Uterus (tissue), 4 donors: Measurements from ENCODE around the gene COPE. TPM values are rescaled to one million over a fixed set of nuclear protein-coding genes. Genes with fewer than 3 reads are reported as not detected.

Source experiments
- DNase-seq, 2 donors: peaks; one replicate each; pipeline ENCODE4 v3.0.0-alpha.2; 2019 to 2020
- H3K27ac ChIP-seq, 2 donors: fragments of 200-600 bp; sonication (generic); 1 replicate in 1 of 2; 2 replicates in 1 of 2; pipeline ENCODE4 v1.5.1; 2016 to 2018
- H3K27me3 ChIP-seq, 2 donors: fragments of 200-600 bp; sonication (generic); one replicate each; pipeline ENCODE4 v1.5.1; 2018 to 2019; ENCODE audit warnings: control low read depth in 1 of 2
- H3K36me3 ChIP-seq, 2 donors: fragments of 200-600 bp; sonication (generic); one replicate each; pipeline ENCODE4 v1.5.1; 2019; ENCODE audit warnings: control low read depth in 1 of 2
- H3K4me1 ChIP-seq, 2 donors: fragments of 200-600 bp; sonication (generic); one replicate each; pipeline ENCODE4 v1.5.1; 2018 to 2019; ENCODE audit warnings: control low read depth in 1 of 2
- H3K4me3 ChIP-seq, 2 donors: fragments of 200-600 bp; sonication (generic); 1 replicate in 1 of 2; 2 replicates in 1 of 2; pipeline ENCODE4 v1.5.1; 2018 to 2019; ENCODE audit warnings: mild to moderate bottlenecking in 1 of 2
- H3K9me3 ChIP-seq, 2 donors: fragments of 200-600 bp; sonication (generic); one replicate each; pipeline ENCODE4 v1.5.1; 2019; ENCODE audit warnings: control low read depth in 1 of 2
- CTCF ChIP-seq, 4 experiments: fragments of 200-600 bp in 2 of 4; fragments of 450-650 bp in 2 of 4; sonication (generic) in 2 of 4; IDR thresholded peaks; one replicate each; pipeline ENCODE4 v1.5.1; 2016 to 2019; ENCODE audit warnings: antibody characterized with exemption in 4 of 4, mild to moderate bottlenecking in 2 of 4, moderate library complexity in 1 of 4
- POLR2A ChIP-seq, 2 donors: fragments of 450-650 bp; IDR thresholded peaks; one replicate each; pipeline ENCODE4 v1.6.1; 2016; ENCODE audit warnings: antibody characterized with exemption in 2 of 2, mild to moderate bottlenecking in 1 of 2, moderate library complexity in 1 of 2
- intact Hi-C: fragments of 100-400 bp; cut with DNase I; formaldehyde crosslinking; loops from one replicate; pipeline ENCODE4 v1.15.1; 2023; ENCODE audit warnings: low total_unique reads
- total RNA-seq, 4 donors: library from RNA; depleted of rRNA in 3 of 4; stranded (reverse); fragments of >200 nt in 3 of 4; gene quantifications; one replicate each; pipeline versions ENCODE4 v1.1.0 to v1.2.4, GENCODE V29; 2014 to 2023
- donor health status: DM: yes; HTN: yes; CAD: no.

COPE gene
- total RNA-seq, 4 donors from 2014 or later = 93.7 to 190 (median 134) TPM

GRCh38 chr19:18876865-18877264 lies 42.3 kb downstream of the COPE start:
- TF ChIP-seq POLR2A (IDR thresholded peaks at IDR 0.05) (no peak), CTCF (IDR thresholded peaks at IDR 0.05) (no peak)
- no peak overlapping the region for H3K27ac ChIP-seq
- no peaks in the 10 kb centered on the region for H3K9me3 ChIP-seq
- intact Hi-C loops = no loop called here
- H3K4me1 ChIP-seq = no peaks in the 10 kb centered on the region
- DNase-seq = no peak
- H3K4me3 ChIP-seq = no peak overlapping the region
- no peaks in the 10 kb centered on the region for H3K27me3 ChIP-seq
- H3K36me3 ChIP-seq = no peaks in the 10 kb centered on the region

- no peak for DNase-seq
- TF ChIP-seq POLR2A (IDR thresholded peaks at IDR 0.05) = no peak
- TF ChIP-seq CTCF (IDR thresholded peaks at IDR 0.05) = no peak
- intact Hi-C loops = no loop called here
These were observed 43.5 kb downstream of the COPE start for GRCh38 chr19:18875726-18876125.

GRCh38 chr19:18871543-18871942 lies 47.6 kb downstream of the COPE start:
- DNase-seq = no peak
- no peak for TF ChIP-seq CTCF (IDR thresholded peaks at IDR 0.05)
- no peak for TF ChIP-seq POLR2A (IDR thresholded peaks at IDR 0.05)
- intact Hi-C loops = no loop called here
- H3K9me3 ChIP-seq = no peaks in the 10 kb centered on the region
- no peaks in the 10 kb centered on the region for H3K27me3 ChIP-seq
- no peak overlapping the region for H3K27ac ChIP-seq
- no peak overlapping the region for H3K4me3 ChIP-seq
- H3K4me1 ChIP-seq = no peaks in the 10 kb centered on the region
- H3K36me3 ChIP-seq = no peaks in the 10 kb centered on the region

More at GRCh38 chr19:18875726-18876125, 43.5 kb downstream of the COPE start:
- H3K27me3 ChIP-seq = no peaks in the 10 kb centered on the region
- no peaks in the 10 kb centered on the region for H3K9me3 ChIP-seq
- H3K4me1 ChIP-seq = no peaks in the 10 kb centered on the region
- H3K36me3 ChIP-seq = no peaks in the 10 kb centered on the region
- no peak overlapping the region for H3K27ac ChIP-seq
- H3K4me3 ChIP-seq = no peak overlapping the region

- Histone ChIP-seq H3K27me3 (no peaks in the 10 kb centered on the region), H3K9me3 (no peaks in the 10 kb centered on the region), H3K27ac (no peak overlapping the region), H3K36me3 (no peaks in the 10 kb centered on the region), H3K4me1 (no peaks in the 10 kb centered on the region), H3K4me3 (no peak overlapping the region)
- DNase-seq = no peak
- no peak for TF ChIP-seq POLR2A (IDR thresholded peaks at IDR 0.05)
- TF ChIP-seq CTCF (IDR thresholded peaks at IDR 0.05) = no peak
- intact Hi-C loops = no loop called here
These were observed 48.5 kb downstream of the COPE start for GRCh38 chr19:18870531-18871172.

- intact Hi-C loops = no loop called here
- DNase-seq = no peak
- no peaks in the 10 kb centered on the region for H3K9me3 ChIP-seq
- TF ChIP-seq CTCF (IDR thresholded peaks at IDR 0.05) (no peak), POLR2A (IDR thresholded peaks at IDR 0.05) (no peak)
- H3K27ac ChIP-seq = no peak overlapping the region
- H3K4me1 ChIP-seq = no peaks in the 10 kb centered on the region
- H3K27me3 ChIP-seq = no peaks in the 10 kb centered on the region
- H3K36me3 ChIP-seq = no peaks in the 10 kb centered on the region
- no peak overlapping the region for H3K4me3 ChIP-seq
These were observed 49.2 kb downstream of the COPE start for GRCh38 chr19:18869781-18870530.
